Stimulated activated naive B cell treated with anti-CD40 and anti-IgM and Interleukin-4, amounts not matched to agents 10 μg/mL and 1 μg/mL and 100 μg/mL, for 72 hours (primary cell): ENCODE measurements around the gene TRPV3.
"Not testable (repeated sequence)": the region's sequence is repeated elsewhere in the genome, so short reads cannot be mapped to it uniquely, and the experiment has no call there.

Experiments
- ATAC-seq, 2 donors: fragments of 150-1000 bp; cut with Tn5 transposase; replicated peaks; 2 replicates each; pipeline ENCODE4 v1.10.0; 2021; ENCODE audit warnings: moderate library complexity in 1 of 2
- DNase-seq: peaks from one replicate; pipeline ENCODE4 v3.0.0; 2021
- H3K27ac Mint-ChIP-seq: one replicate; pipeline ENCODE4 v1.8.0; 2022; ENCODE audit warnings: mild to moderate bottlenecking, mixed read lengths
- H3K27me3 Mint-ChIP-seq, 2 donors: one replicate each; pipeline ENCODE4 v1.8.0; 2022; ENCODE audit warnings: mixed read lengths in 2 of 2
- H3K36me3 Mint-ChIP-seq, 2 donors: one replicate each; pipeline ENCODE4 v1.8.0; 2022; ENCODE audit warnings: mixed read lengths in 2 of 2, mild to moderate bottlenecking in 1 of 2
- H3K4me1 Mint-ChIP-seq, 2 donors: one replicate each; pipeline ENCODE4 v1.8.0; 2022; ENCODE audit warnings: mixed read lengths in 2 of 2, mild to moderate bottlenecking in 1 of 2
- H3K4me3 Mint-ChIP-seq, 2 donors: one replicate each; pipeline ENCODE4 v1.8.0; 2022; ENCODE audit warnings: mild to moderate bottlenecking in 2 of 2, mixed read lengths in 2 of 2, moderate library complexity in 1 of 2
- H3K9me3 Mint-ChIP-seq, 2 donors: one replicate each; pipeline ENCODE4 v1.8.0; 2022; ENCODE audit warnings: mixed read lengths in 2 of 2, mild to moderate bottlenecking in 1 of 2

Gene TRPV3

DNA sequence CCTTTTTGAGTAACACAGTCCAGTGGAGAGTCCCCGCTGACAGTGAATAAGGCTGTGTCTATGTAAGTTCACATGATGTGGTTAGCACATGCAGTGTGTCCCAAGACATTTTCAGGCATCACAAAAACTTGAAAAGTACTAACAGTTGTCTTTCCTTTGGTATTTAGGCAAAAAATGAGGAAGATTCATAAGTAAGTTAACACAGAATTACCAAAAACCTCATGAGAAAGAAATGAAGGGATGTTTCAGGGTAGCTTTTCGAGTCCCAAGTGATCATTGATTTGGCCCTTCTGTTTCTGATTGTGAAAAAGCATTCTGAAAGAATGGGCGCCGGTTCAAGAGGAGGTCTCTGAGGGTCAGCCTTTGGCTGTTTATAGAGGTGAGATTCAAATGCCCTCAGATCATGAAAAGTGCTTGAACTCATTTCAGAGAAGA, 82.3 kb downstream of the TRPV3 start:
- H3K4me1 Mint-ChIP-seq: peaks cover 0 to 3% of the 10 kb centered on the region in 2 donors
- no peaks in the 10 kb centered on the region for H3K36me3 Mint-ChIP-seq
- no peak overlapping the region for H3K4me3 Mint-ChIP-seq
- DNase-seq (no peak), ATAC-seq (no peak)
- peaks cover 8 to 13% of the 10 kb centered on the region in 2 donors for H3K27me3 Mint-ChIP-seq
- no peak overlapping the region for H3K27ac Mint-ChIP-seq
- H3K9me3 Mint-ChIP-seq: no peaks in the 10 kb centered on the region

GRCh38 chr17:3474212-3474611, 83.4 kb downstream of the TRPV3 start:
- ATAC-seq: no peak
- no peaks in the 10 kb centered on the region for H3K9me3 Mint-ChIP-seq
- DNase-seq: no peak
- no peak overlapping the region for H3K4me3 Mint-ChIP-seq
- no peak overlapping the region for H3K27ac Mint-ChIP-seq
- H3K36me3 Mint-ChIP-seq: no peaks in the 10 kb centered on the region
- H3K27me3 Mint-ChIP-seq: peaks cover 8 to 18% of the 10 kb centered on the region in 2 donors
- peaks cover 0 to 3% of the 10 kb centered on the region in 2 donors for H3K4me1 Mint-ChIP-seq

- ATAC-seq (no peak), DNase-seq (no peak)
- Mint-ChIP-seq H3K9me3 (no peaks in the 10 kb centered on the region), H3K4me3 (no peak overlapping the region), H3K27ac (no peak overlapping the region), H3K27me3 (peaks cover 4 to 11% of the 10 kb centered on the region in 2 donors), H3K4me1 (peaks cover 0 to 3% of the 10 kb centered on the region in 2 donors), H3K36me3 (no peaks in the 10 kb centered on the region)
Measured at GRCh38 chr17:3472137-3472536, 85.5 kb downstream of the TRPV3 start.

DNA sequence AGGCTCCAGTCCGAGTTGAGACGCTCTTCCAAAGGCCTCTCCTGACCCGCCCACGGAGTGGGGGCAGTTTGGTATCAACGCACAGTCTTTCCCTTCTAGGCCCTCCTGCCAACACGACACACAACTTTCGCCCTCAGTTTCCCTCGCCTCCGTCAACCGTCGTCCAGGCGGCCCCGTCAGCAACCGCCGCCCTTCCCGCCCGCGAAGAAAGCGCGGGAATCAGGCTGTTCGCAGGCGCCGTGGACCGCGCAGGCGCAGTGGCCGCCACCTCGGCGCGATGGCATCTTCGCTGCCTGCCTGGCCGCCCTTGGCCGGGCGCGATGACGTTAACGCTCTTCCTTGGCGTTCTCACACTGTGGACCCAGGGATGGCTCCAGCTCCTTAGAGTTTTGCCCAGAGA, 86.0 kb downstream of the TRPV3 start, which contains the start of gene SPATA22:
SPATA22 (minus strand) TSS at position 221 of the 400 bp plus-strand sequence. CDS start 2,494 bp downstream, outside the sequence.
- H3K9me3 Mint-ChIP-seq: no peaks in the 10 kb centered on the region
- ATAC-seq (no peak), DNase-seq (no peak)
- H3K27me3 Mint-ChIP-seq: peaks cover 4 to 11% of the 10 kb centered on the region in 2 donors
- H3K4me1 Mint-ChIP-seq: peaks cover 0 to 3% of the 10 kb centered on the region in 2 donors
- H3K4me3 Mint-ChIP-seq: no peak within 1 kb of the TSS
- no peak within 1 kb of the TSS for H3K27ac Mint-ChIP-seq
- H3K36me3 Mint-ChIP-seq: no peaks in the 10 kb centered on the region

- DNase-seq: no peak
- Mint-ChIP-seq H3K27ac (no peak overlapping the region), H3K27me3 (peaks cover 4 to 11% of the 10 kb centered on the region in 2 donors), H3K9me3 (no peaks in the 10 kb centered on the region), H3K4me1 (no peaks in the 10 kb centered on the region), H3K36me3 (no peaks in the 10 kb centered on the region), H3K4me3 (no peak overlapping the region)
- no peak for ATAC-seq
Measured at GRCh38 chr17:3469529-3469928, 88.1 kb downstream of the TRPV3 start.

- not testable (repeated sequence) for H3K36me3 Mint-ChIP-seq, DNase-seq, H3K9me3 Mint-ChIP-seq, H3K4me3 Mint-ChIP-seq, ATAC-seq, H3K4me1 Mint-ChIP-seq, H3K27ac Mint-ChIP-seq
- peaks cover 4 to 11% of the 10 kb centered on the region in 2 donors for H3K27me3 Mint-ChIP-seq
Measured at GRCh38 chr17:3466355-3466754, 91.3 kb downstream of the TRPV3 start.
